Measurements from ENCODE around the gene SLIT3. TPM values are rescaled to one million over a fixed set of nuclear protein-coding genes. Genes with fewer than 3 reads are reported as not detected.

SLIT3 gene
- total RNA-seq, 1 donor from 2014 or later = 3.1 TPM

GRCh38 chr5:168914491-168914890 is 386.4 kb downstream of the SLIT3 start:
- no peak overlapping the region for H3K4me3 ChIP-seq (ENCODE audit: low read depth, low read length)
- TF ChIP-seq, protein P1, sequence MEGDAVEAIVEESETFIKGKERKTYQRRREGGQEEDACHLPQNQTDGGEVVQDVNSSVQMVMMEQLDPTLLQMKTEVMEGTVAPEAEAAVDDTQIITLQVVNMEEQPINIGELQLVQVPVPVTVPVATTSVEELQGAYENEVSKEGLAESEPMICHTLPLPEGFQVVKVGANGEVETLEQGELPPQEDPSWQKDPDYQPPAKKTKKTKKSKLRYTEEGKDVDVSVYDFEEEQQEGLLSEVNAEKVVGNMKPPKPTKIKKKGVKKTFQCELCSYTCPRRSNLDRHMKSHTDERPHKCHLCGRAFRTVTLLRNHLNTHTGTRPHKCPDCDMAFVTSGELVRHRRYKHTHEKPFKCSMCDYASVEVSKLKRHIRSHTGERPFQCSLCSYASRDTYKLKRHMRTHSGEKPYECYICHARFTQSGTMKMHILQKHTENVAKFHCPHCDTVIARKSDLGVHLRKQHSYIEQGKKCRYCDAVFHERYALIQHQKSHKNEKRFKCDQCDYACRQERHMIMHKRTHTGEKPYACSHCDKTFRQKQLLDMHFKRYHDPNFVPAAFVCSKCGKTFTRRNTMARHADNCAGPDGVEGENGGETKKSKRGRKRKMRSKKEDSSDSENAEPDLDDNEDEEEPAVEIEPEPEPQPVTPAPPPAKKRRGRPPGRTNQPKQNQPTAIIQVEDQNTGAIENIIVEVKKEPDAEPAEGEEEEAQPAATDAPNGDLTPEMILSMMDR (conservative IDR thresholded peaks at IDR 0.05; ENCODE audit: low read depth, low read length) = no peak
- DNase-seq (ENCODE audit: low read depth) = no peak

GRCh38 chr5:168910874-168911273 is 390.1 kb downstream of the SLIT3 start:
- TF ChIP-seq, protein P1 (conservative IDR thresholded peaks at IDR 0.05; ENCODE audit: low read depth, low read length) = no peak
- H3K4me3 ChIP-seq (ENCODE audit: low read depth, low read length) = no peak overlapping the region
- no peak for DNase-seq (ENCODE audit: low read depth)

DNA sequence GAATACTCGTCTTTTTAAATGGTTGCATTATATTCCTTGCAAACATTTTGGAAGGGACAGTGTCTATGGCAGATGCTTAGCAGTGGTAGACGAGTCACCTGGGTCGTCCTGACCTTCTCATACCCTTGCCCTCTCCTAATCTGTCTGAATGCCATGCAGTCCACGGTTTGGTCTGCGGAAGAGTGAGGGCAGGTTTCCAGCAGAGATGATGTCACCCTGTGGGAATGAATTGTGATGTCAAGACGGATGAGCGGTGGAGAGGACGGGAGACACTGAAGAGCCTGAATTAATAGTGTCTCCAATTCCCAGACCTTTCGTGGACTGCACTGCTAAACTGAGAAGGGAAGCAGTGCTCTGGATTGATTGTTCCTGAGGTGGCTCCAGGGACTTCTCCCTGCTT is 392.7 kb downstream of the SLIT3 start:
- TF ChIP-seq, protein P1 (conservative IDR thresholded peaks at IDR 0.05; ENCODE audit: low read depth, low read length) = no peak
- H3K4me3 ChIP-seq (ENCODE audit: low read depth, low read length) = no peak overlapping the region
- DNase-seq (ENCODE audit: low read depth) = no peak

DNA sequence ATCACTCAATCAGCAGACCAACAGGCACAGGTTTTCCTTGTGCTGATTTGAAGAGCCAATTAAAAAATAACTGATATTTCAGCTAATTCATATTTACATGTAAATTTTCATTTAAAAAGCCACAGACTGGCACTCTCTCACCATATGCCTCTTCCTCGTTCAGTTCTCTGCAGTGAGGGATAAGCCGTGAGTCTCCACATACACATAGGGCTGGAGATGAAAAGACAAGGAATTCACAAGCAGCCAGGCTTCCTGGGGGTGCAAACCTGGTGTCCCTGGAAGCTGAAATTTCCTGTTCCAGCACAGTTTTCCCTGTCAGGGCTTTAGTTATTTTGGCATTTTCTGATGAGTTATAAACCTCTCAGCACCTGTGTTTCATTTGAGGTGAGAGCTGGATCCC is 397.9 kb downstream of the SLIT3 start:
- DNase-seq (ENCODE audit: low read depth) = no peak
- TF ChIP-seq, protein P1 (conservative IDR thresholded peaks at IDR 0.05; ENCODE audit: low read depth, low read length) = no peak
- no peak overlapping the region for H3K4me3 ChIP-seq (ENCODE audit: low read depth, low read length)

DNA sequence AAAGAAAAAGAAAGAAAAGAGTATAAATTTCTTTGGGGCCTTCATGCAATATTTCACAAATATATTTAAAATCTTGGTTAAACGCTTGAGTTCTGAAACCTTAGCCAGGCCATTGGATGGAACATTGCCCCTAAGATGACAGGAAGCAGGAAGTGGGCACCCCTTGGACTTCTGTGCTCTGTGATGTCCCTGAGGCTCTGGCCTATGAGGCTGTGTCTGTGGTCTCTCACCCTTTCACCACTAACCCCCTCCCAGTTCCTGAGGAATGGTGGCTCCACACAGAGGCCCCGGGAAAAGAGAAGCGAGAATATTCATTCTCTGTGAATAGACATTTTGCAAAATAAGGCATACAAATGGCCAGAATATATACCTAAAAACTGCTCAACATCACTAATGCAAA is 401.3 kb downstream of the SLIT3 start:
- TF ChIP-seq, protein P1 (conservative IDR thresholded peaks at IDR 0.05; ENCODE audit: low read depth, low read length) = no peak
- no peak overlapping the region for H3K4me3 ChIP-seq (ENCODE audit: low read depth, low read length)
- DNase-seq (ENCODE audit: low read depth) = no peak

DNA sequence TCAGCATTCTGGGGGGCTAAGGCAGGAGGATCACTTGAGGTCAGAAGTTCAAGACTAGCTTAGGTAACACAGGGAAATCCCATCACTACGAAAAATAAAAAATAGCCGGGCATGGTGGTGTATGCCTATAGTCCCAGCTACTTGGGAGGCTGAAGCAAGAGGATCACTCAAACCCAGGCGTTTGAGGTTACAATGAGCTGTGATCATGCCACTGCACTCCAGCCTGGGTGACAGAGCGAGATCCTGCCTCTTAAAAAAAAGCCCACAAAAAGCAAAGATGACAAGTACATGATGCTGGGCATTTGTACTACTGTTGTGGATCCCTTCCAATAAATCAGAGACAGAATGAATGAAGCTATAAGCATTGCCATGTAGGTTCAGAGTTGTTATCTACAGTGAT is 401.7 kb downstream of the SLIT3 start:
- H3K4me3 ChIP-seq (ENCODE audit: low read depth, low read length) = no peak overlapping the region
- DNase-seq (ENCODE audit: low read depth) = no peak
- TF ChIP-seq, protein P1 (conservative IDR thresholded peaks at IDR 0.05; ENCODE audit: low read depth, low read length) = no peak

DNA sequence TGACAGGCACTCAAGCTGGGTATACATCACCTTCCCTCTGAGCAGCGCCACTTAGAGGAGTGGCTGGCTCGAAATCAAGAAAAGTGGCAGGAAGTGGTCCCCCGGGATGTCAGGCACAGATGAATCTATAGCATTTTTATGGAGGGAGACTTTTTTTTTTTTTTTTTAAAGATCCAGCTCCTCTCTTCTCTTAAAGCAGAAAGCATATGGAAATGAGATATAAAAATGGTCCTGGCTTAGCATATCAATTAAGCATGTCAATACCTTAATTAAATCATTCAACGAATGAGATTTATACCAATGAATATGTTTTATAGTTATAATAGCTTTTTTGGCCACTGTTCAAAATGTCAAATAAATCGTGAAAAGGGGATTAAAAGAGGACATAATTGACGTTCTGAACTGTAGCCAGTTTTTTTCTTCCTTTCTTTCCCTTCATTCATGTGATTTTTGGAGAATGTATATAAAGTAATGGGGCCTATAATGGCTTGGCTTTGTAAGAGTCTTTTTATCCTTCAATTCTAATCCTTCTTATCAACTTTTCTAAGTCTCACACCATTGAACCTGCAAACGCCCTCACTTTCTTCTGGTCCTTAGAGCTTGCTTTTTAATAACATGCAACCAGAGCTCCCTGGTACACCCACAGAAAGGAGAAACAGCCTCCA is 402.6 kb downstream of the SLIT3 start:
- DNase-seq (ENCODE audit: low read depth) = no peak
- no peak overlapping the region for H3K4me3 ChIP-seq (ENCODE audit: low read depth, low read length)
- TF ChIP-seq, protein P1 (conservative IDR thresholded peaks at IDR 0.05; ENCODE audit: low read depth, low read length) = no peak
